ENCODE measurements around the gene BNC2. TPM values are rescaled to one million over a fixed set of nuclear protein-coding genes. Genes with fewer than 3 reads are reported as not detected.

Gene BNC2
- total RNA-seq, 1 experiment from 2014 or later = not detected

- Mint-ChIP-seq H3K36me3 (ENCODE audit: insufficient read depth, unreplicated experiment) (no peaks in the 10 kb centered on the region), H3K27me3 (ENCODE audit: unreplicated experiment) (no peaks in the 10 kb centered on the region), H3K27ac (ENCODE audit: unreplicated experiment) (no peak overlapping the region), H3K4me1 (ENCODE audit: low read depth, unreplicated experiment) (no peaks in the 10 kb centered on the region), H3K4me3 (ENCODE audit: low read depth, unreplicated experiment) (no peak overlapping the region), H3K9me3 (ENCODE audit: low read depth, unreplicated experiment) (no peaks in the 10 kb centered on the region)
- DNase-seq = no peak
- no TSS peak for BruUV-seq (replicated peaks)
- CTCF ChIA-PET = no interaction called here
- no peak for TF ChIP-seq CTCF (IDR thresholded peaks at IDR 0.05; ENCODE audit: unreplicated experiment)
- intact Hi-C loops (cut with micrococcal nuclease; ENCODE audit: unreplicated experiment) = no loop called here
Measured at GRCh38 chr9:16618524-16618923, 251.9 kb downstream of the BNC2 start.

- Mint-ChIP-seq H3K36me3 (ENCODE audit: insufficient read depth, unreplicated experiment) (no peaks in the 10 kb centered on the region), H3K4me1 (ENCODE audit: low read depth, unreplicated experiment) (no peaks in the 10 kb centered on the region), H3K4me3 (ENCODE audit: low read depth, unreplicated experiment) (no peak overlapping the region), H3K27me3 (ENCODE audit: unreplicated experiment) (no peaks in the 10 kb centered on the region), H3K9me3 (ENCODE audit: low read depth, unreplicated experiment) (no peaks in the 10 kb centered on the region), H3K27ac (ENCODE audit: unreplicated experiment) (no peak overlapping the region)
- no peak for TF ChIP-seq CTCF (IDR thresholded peaks at IDR 0.05; ENCODE audit: unreplicated experiment)
- BruUV-seq (replicated peaks) = no TSS peak
- DNase-seq = no peak
- CTCF ChIA-PET = interaction anchor here (0.6 kb wide), 1 partner anchor 285 kb away, joined by 7 read pairs; no protein-coding TSS in a partner anchor
- intact Hi-C loops (cut with micrococcal nuclease; ENCODE audit: unreplicated experiment) = no loop called here
Measured at GRCh38 chr9:16616686-16617085, 253.8 kb downstream of the BNC2 start.

- Mint-ChIP-seq H3K27ac (ENCODE audit: unreplicated experiment) (no peak overlapping the region), H3K36me3 (ENCODE audit: insufficient read depth, unreplicated experiment) (no peaks in the 10 kb centered on the region), H3K4me1 (ENCODE audit: low read depth, unreplicated experiment) (no peaks in the 10 kb centered on the region), H3K4me3 (ENCODE audit: low read depth, unreplicated experiment) (no peak overlapping the region), H3K9me3 (ENCODE audit: low read depth, unreplicated experiment) (no peaks in the 10 kb centered on the region), H3K27me3 (ENCODE audit: unreplicated experiment) (no peaks in the 10 kb centered on the region)
- no peak for DNase-seq
- no TSS peak for BruUV-seq (replicated peaks)
- intact Hi-C loops (cut with micrococcal nuclease; ENCODE audit: unreplicated experiment) = no loop called here
- TF ChIP-seq CTCF (IDR thresholded peaks at IDR 0.05; ENCODE audit: unreplicated experiment) = no peak
- CTCF ChIA-PET = interaction anchor here (0.6 kb wide), 1 partner anchor 308 kb away, joined by 3 read pairs; no protein-coding TSS in a partner anchor
Measured at GRCh38 chr9:16615451-16615850, 255.0 kb downstream of the BNC2 start.

GRCh38 chr9:16613605-16614004, 256.9 kb downstream of the BNC2 start:
- no peak overlapping the region for H3K27ac Mint-ChIP-seq (ENCODE audit: unreplicated experiment)
- H3K27me3 Mint-ChIP-seq (ENCODE audit: unreplicated experiment) = no peaks in the 10 kb centered on the region
- H3K4me3 Mint-ChIP-seq (ENCODE audit: low read depth, unreplicated experiment) = no peak overlapping the region
- H3K9me3 Mint-ChIP-seq (ENCODE audit: low read depth, unreplicated experiment) = no peaks in the 10 kb centered on the region
- intact Hi-C loops (cut with micrococcal nuclease; ENCODE audit: unreplicated experiment) = no loop called here
- CTCF ChIA-PET = no interaction called here
- BruUV-seq (replicated peaks) = no TSS peak
- no peak for DNase-seq
- TF ChIP-seq CTCF (IDR thresholded peaks at IDR 0.05; ENCODE audit: unreplicated experiment) = no peak
- H3K4me1 Mint-ChIP-seq (ENCODE audit: low read depth, unreplicated experiment) = no peaks in the 10 kb centered on the region
- H3K36me3 Mint-ChIP-seq (ENCODE audit: insufficient read depth, unreplicated experiment) = no peaks in the 10 kb centered on the region

All from Calu3 (cell line).